HEK293 (cell line): ENCODE results near the gene PAK3.

Experiments used
- CTCF ChIA-PET: fragments of 350-600 bp; formaldehyde crosslinking; extraction: SDS; loops from one replicate; lab custom pipeline; 2021; ENCODE audit warnings: antibody characterized with exemption; lab: Yijun Ruan, JAX
- POLR2A ChIA-PET: fragments of 300-600 bp; formaldehyde crosslinking; extraction: SDS; loops from one replicate; lab custom pipeline; 2020; ENCODE audit warnings: antibody characterized with exemption, inconsistent platforms; lab: Yijun Ruan, JAX
- H3K27ac ChIP-seq: fragments of 200-500 bp; sonication (Bioruptor generic); 2 replicates; pipeline ENCODE4 v1.5.1; 2014; ENCODE audit warnings: low read depth, low read length, control low read depth, inconsistent platforms; ENCODE audit errors: extremely low read depth
- H3K36me3 ChIP-seq, 2 experiments: fragments of 200-500 bp in 1 of 2; sonication (Bioruptor generic) in 1 of 2; 1 replicate in 1 of 2; 2 replicates in 1 of 2; pipeline ENCODE4 v1.5.1; 2014 to 2017; ENCODE audit warnings: inconsistent platforms in 2 of 2, low read length in 2 of 2; ENCODE audit not compliant: control insufficient read depth in 2 of 2, insufficient read depth in 1 of 2
- H3K4me1 ChIP-seq: fragments of 200-500 bp; sonication (Bioruptor generic); 2 replicates; pipeline ENCODE4 v1.5.1; 2014; ENCODE audit warnings: mild to moderate bottlenecking, low read length, inconsistent platforms; ENCODE audit not compliant: control insufficient read depth, insufficient read depth
- H3K4me3 ChIP-seq: 2 replicates; pipeline ENCODE4 v1.5.1; 2011; ENCODE audit warnings: low read depth, mild to moderate bottlenecking, control low read depth, low read length, moderate library complexity
- H3K9me3 ChIP-seq: fragments of 200-500 bp; sonication (Bioruptor generic); 2 replicates; pipeline ENCODE4 v1.5.1; 2014; ENCODE audit warnings: low read depth, low read length, inconsistent platforms; ENCODE audit not compliant: control insufficient read depth, insufficient read depth
- BCL11A ChIP-seq: fragments of 450-650 bp; formaldehyde crosslinking; IDR thresholded peaks from 2 replicates; pipeline ENCODE4 v1.5.1; 2016; ENCODE audit warnings: low read depth, missing biosample characterization, missing genetic modification characterization
- OSR2 ChIP-seq: fragments of 450-650 bp; formaldehyde crosslinking; IDR thresholded peaks from 2 replicates; pipeline ENCODE4 v1.5.1; 2016; ENCODE audit warnings: missing biosample characterization, missing genetic modification characterization
- SALL2 ChIP-seq: fragments of 450-650 bp; formaldehyde crosslinking; IDR thresholded peaks from 2 replicates; pipeline ENCODE4 v1.5.0; 2017; ENCODE audit warnings: missing biosample characterization, mild to moderate bottlenecking, missing genetic modification characterization, borderline replicate concordance
- SP3 ChIP-seq: fragments of 450-650 bp; formaldehyde crosslinking; IDR thresholded peaks from 2 replicates; pipeline ENCODE4 v1.5.1; 2016; ENCODE audit warnings: missing biosample characterization, missing genetic modification characterization
- ZFP3 ChIP-seq: fragments of 450-650 bp; formaldehyde crosslinking; IDR thresholded peaks from 2 replicates; pipeline ENCODE4 v1.5.1; 2016; ENCODE audit warnings: low read depth, missing biosample characterization, missing genetic modification characterization
- ZFP37 ChIP-seq: fragments of 450-650 bp; formaldehyde crosslinking; IDR thresholded peaks from 2 replicates; pipeline ENCODE4 v1.5.1; 2016; ENCODE audit warnings: missing biosample characterization, missing genetic modification characterization
- ZIC2 ChIP-seq: fragments of 450-650 bp; formaldehyde crosslinking; IDR thresholded peaks from 2 replicates; pipeline ENCODE4 v1.5.1; 2016; ENCODE audit warnings: missing biosample characterization, missing genetic modification characterization
- ZNF121 ChIP-seq: fragments of 450-650 bp; formaldehyde crosslinking; IDR thresholded peaks from 2 replicates; pipeline ENCODE4 v1.5.1; 2016; ENCODE audit warnings: missing biosample characterization, missing genetic modification characterization
- ZNF133 ChIP-seq: fragments of 450-650 bp; formaldehyde crosslinking; IDR thresholded peaks from 2 replicates; pipeline ENCODE4 v1.5.1; 2016; ENCODE audit warnings: missing biosample characterization, missing genetic modification characterization
- ZNF157 ChIP-seq: fragments of 450-650 bp; formaldehyde crosslinking; IDR thresholded peaks from 2 replicates; pipeline ENCODE4 v1.5.1; 2016; ENCODE audit warnings: missing biosample characterization, missing genetic modification characterization
- ZNF175 ChIP-seq: fragments of 450-650 bp; formaldehyde crosslinking; IDR thresholded peaks from 2 replicates; pipeline ENCODE4 v1.5.1; 2016; ENCODE audit warnings: missing biosample characterization, missing genetic modification characterization
- ZNF19 ChIP-seq: fragments of 450-650 bp; formaldehyde crosslinking; IDR thresholded peaks from 2 replicates; pipeline ENCODE4; 2016; ENCODE audit warnings: missing biosample characterization, missing genetic modification characterization, low read depth
- ZNF221 ChIP-seq: fragments of 450-650 bp; formaldehyde crosslinking; IDR thresholded peaks from 2 replicates; pipeline ENCODE4 v1.5.1; 2017; ENCODE audit warnings: missing biosample characterization, missing genetic modification characterization, borderline replicate concordance
- ZNF341 ChIP-seq: fragments of 450-650 bp; formaldehyde crosslinking; IDR thresholded peaks from 2 replicates; pipeline ENCODE4; 2016; ENCODE audit warnings: low read depth, missing biosample characterization, missing genetic modification characterization
- ZNF473 ChIP-seq: fragments of 450-650 bp; formaldehyde crosslinking; IDR thresholded peaks from 2 replicates; pipeline ENCODE4 v1.5.1; 2017; ENCODE audit warnings: missing biosample characterization, missing genetic modification characterization
- ZNF513 ChIP-seq: fragments of 450-650 bp; IDR thresholded peaks from 2 replicates; pipeline ENCODE4 v1.5.1; 2018; ENCODE audit warnings: missing biosample characterization, missing genetic modification characterization
- ZNF560 ChIP-seq: fragments of 450-650 bp; formaldehyde crosslinking; IDR thresholded peaks from 2 replicates; pipeline ENCODE4 v1.5.1; 2017; ENCODE audit warnings: missing biosample characterization, missing genetic modification characterization, borderline replicate concordance
- ZNF654 ChIP-seq: fragments of 450-650 bp; formaldehyde crosslinking; IDR thresholded peaks from 2 replicates; pipeline ENCODE4 v1.5.1; 2016; ENCODE audit warnings: low read depth, missing biosample characterization, missing genetic modification characterization
- ZNF677 ChIP-seq: fragments of 450-650 bp; IDR thresholded peaks from 2 replicates; pipeline ENCODE4 v1.5.0; 2018; ENCODE audit warnings: missing biosample characterization, mild to moderate bottlenecking, missing genetic modification characterization, moderate library complexity
- ZNF76 ChIP-seq: fragments of 450-650 bp; formaldehyde crosslinking; IDR thresholded peaks from 2 replicates; pipeline ENCODE4; 2016; ENCODE audit warnings: low read depth, missing biosample characterization, missing genetic modification characterization, borderline replicate concordance
- TF ChIP-seq, protein P1 (sequence below): fragments of 450-650 bp; formaldehyde crosslinking; IDR thresholded peaks from 2 replicates; pipeline ENCODE4 v1.5.1; 2017; ENCODE audit warnings: missing biosample characterization, mild to moderate bottlenecking, missing genetic modification characterization, moderate library complexity
- TF ChIP-seq, protein P2 (sequence below): fragments of 450-650 bp; formaldehyde crosslinking; IDR thresholded peaks from 2 replicates; pipeline ENCODE4 v1.5.1; 2017; ENCODE audit warnings: missing biosample characterization, missing genetic modification characterization

PAK3 gene

DNA sequence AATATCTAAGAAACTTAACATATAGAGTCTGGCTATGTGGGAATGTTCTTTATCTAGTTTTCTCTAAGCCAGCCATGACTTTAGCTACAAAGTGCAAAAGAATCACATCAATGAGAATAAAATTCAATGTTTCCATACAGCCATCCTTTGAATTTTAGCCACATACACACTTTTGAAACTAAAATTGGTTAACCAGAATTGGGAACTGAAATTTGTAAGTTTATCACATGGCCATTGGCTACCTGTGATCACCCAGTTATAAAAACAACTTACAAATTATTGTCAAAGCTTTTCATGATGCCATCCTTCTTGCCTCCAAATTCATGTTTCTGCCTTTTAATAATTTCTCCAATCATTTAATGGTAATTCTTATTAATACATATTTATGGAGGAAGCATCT, 49.9 kb downstream of the PAK3 start (continued):
- no peak for TF ChIP-seq SP3 (tag by site-specific recombination)
- no peak for TF ChIP-seq ZNF677
- no peak for TF ChIP-seq ZIC2 (tag by site-specific recombination)
- no peak for TF ChIP-seq ZNF513
- no peak for TF ChIP-seq OSR2 (tag by site-specific recombination)
- no peak for TF ChIP-seq ZNF133 (tag by site-specific recombination)
- TF ChIP-seq ZNF157 = no peak
- TF ChIP-seq ZNF175 (tag by site-specific recombination) = no peak
- TF ChIP-seq ZNF221 (tag by site-specific recombination) = no peak
- TF ChIP-seq ZNF341 (tag by site-specific recombination) = no peak
- no peak for TF ChIP-seq ZFP3 (tag by site-specific recombination)
- TF ChIP-seq, all 188 proteins: peak for 0

- ChIA-PET POLR2A (no interaction called here), CTCF (no interaction called here)
- TF ChIP-seq ZNF473 (tag by site-specific recombination) = no peak
- no peaks in the 10 kb centered on the region for H3K9me3 ChIP-seq
- H3K4me3 ChIP-seq = no peak overlapping the region
- no peaks in the 10 kb centered on the region for H3K36me3 ChIP-seq
- no peak overlapping the region for H3K27ac ChIP-seq
- no peaks in the 10 kb centered on the region for H3K4me1 ChIP-seq
Measured at GRCh38 chrX:111151764-111152163, 55.8 kb downstream of the PAK3 start.

GRCh38 chrX:111159232-111159631, 63.2 kb downstream of the PAK3 start:
- H3K27ac ChIP-seq = no peak overlapping the region
- ChIA-PET CTCF (no interaction called here), POLR2A (no interaction called here)
- no peaks in the 10 kb centered on the region for H3K4me1 ChIP-seq
- TF ChIP-seq ZNF76 (tag by site-specific recombination) (no peak), ZFP37 (no peak), ZNF560 (no peak)
- no peaks in the 10 kb centered on the region; the same call in 1 of the 2 replicates for H3K9me3 ChIP-seq
- no peak overlapping the region for H3K4me3 ChIP-seq
- H3K36me3 ChIP-seq = no peaks in the 10 kb centered on the region

GRCh38 chrX:111164728-111165127, 68.7 kb downstream of the PAK3 start:
- CTCF ChIA-PET = interaction anchor here (0.5 to 7.9 kb wide), 2 partner anchors 17 to 80 kb away, joined by 6 to 41 read pairs; no protein-coding TSS in a partner anchor
- Histone ChIP-seq H3K27ac (no peak overlapping the region), H3K36me3 (no peaks in the 10 kb centered on the region)
- TF ChIP-seq BCL11A = no peak
- TF ChIP-seq, protein P1, sequence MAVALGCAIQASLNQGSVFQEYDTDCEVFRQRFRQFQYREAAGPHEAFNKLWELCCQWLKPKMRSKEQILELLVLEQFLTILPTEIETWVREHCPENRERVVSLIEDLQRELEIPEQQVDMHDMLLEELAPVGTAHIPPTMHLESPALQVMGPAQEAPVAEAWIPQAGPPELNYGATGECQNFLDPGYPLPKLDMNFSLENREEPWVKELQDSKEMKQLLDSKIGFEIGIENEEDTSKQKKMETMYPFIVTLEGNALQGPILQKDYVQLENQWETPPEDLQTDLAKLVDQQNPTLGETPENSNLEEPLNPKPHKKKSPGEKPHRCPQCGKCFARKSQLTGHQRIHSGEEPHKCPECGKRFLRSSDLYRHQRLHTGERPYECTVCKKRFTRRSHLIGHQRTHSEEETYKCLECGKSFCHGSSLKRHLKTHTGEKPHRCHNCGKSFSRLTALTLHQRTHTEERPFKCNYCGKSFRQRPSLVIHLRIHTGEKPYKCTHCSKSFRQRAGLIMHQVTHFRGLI (tag by site-specific recombination) = no peak
- TF ChIP-seq ZNF654 (tag by site-specific recombination) = 0 out of 2 replicates have a peak, but pooled peaks have one; percentile 6
- TF ChIP-seq, protein P2, sequence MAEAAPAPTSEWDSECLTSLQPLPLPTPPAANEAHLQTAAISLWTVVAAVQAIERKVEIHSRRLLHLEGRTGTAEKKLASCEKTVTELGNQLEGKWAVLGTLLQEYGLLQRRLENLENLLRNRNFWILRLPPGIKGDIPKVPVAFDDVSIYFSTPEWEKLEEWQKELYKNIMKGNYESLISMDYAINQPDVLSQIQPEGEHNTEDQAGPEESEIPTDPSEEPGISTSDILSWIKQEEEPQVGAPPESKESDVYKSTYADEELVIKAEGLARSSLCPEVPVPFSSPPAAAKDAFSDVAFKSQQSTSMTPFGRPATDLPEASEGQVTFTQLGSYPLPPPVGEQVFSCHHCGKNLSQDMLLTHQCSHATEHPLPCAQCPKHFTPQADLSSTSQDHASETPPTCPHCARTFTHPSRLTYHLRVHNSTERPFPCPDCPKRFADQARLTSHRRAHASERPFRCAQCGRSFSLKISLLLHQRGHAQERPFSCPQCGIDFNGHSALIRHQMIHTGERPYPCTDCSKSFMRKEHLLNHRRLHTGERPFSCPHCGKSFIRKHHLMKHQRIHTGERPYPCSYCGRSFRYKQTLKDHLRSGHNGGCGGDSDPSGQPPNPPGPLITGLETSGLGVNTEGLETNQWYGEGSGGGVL (tag by site-specific recombination) = no peak
- TF ChIP-seq ZFP3 (tag by site-specific recombination) = no peak
- no peak for TF ChIP-seq SALL2
- no peak for TF ChIP-seq ZNF19 (tag by site-specific recombination)
- no peak for TF ChIP-seq ZNF121
- TF ChIP-seq, all 188 proteins: peak for 1
- H3K4me3 ChIP-seq = no peak overlapping the region
- POLR2A ChIA-PET = no interaction called here
- no peaks in the 10 kb centered on the region; the same call in 1 of the 2 replicates for H3K9me3 ChIP-seq
- H3K4me1 ChIP-seq = no peaks in the 10 kb centered on the region
